Adipocyte (in vitro differentiated cells): ENCODE measurements around the gene KMT2B.
"Not testable (repeated sequence)": the region's sequence is repeated elsewhere in the genome, so short reads cannot be mapped to it uniquely, and the experiment has no call there.

Experiments
- DNase-seq: peaks from one replicate; pipeline ENCODE4 v3.0.0-alpha.2; 2015; ENCODE audit warnings: low read depth
- H3K27me3 ChIP-seq: replicated peaks from 2 replicates; pipeline ENCODE4 v1.7.0; 2013; ENCODE audit warnings: mild to moderate bottlenecking, low read length, moderate library complexity; ENCODE audit not compliant: control insufficient read depth, insufficient read depth
- H3K36me3 ChIP-seq: 2 replicates; pipeline ENCODE4 v1.7.0; 2013; ENCODE audit warnings: low read length, mild to moderate bottlenecking, moderate library complexity; ENCODE audit not compliant: control insufficient read depth, insufficient read depth, severe bottlenecking
- H3K4me1 ChIP-seq: 2 replicates; pipeline ENCODE4 v1.7.0; 2013; ENCODE audit warnings: mild to moderate bottlenecking, low read length, moderate library complexity; ENCODE audit not compliant: control insufficient read depth, insufficient read depth
- H3K4me3 ChIP-seq: 2 replicates; pipeline ENCODE4 v1.7.0; 2013; ENCODE audit warnings: mild to moderate bottlenecking, low read length, moderate library complexity
- H3K9ac ChIP-seq: 2 replicates; pipeline ENCODE4 v1.7.0; 2013; ENCODE audit warnings: mild to moderate bottlenecking, low read length, moderate library complexity
- H3K9me3 ChIP-seq: 2 replicates; pipeline ENCODE4 v1.7.0; 2013; ENCODE audit warnings: mild to moderate bottlenecking, low read length, moderate library complexity; ENCODE audit not compliant: control insufficient read depth

Gene KMT2B, protein sequence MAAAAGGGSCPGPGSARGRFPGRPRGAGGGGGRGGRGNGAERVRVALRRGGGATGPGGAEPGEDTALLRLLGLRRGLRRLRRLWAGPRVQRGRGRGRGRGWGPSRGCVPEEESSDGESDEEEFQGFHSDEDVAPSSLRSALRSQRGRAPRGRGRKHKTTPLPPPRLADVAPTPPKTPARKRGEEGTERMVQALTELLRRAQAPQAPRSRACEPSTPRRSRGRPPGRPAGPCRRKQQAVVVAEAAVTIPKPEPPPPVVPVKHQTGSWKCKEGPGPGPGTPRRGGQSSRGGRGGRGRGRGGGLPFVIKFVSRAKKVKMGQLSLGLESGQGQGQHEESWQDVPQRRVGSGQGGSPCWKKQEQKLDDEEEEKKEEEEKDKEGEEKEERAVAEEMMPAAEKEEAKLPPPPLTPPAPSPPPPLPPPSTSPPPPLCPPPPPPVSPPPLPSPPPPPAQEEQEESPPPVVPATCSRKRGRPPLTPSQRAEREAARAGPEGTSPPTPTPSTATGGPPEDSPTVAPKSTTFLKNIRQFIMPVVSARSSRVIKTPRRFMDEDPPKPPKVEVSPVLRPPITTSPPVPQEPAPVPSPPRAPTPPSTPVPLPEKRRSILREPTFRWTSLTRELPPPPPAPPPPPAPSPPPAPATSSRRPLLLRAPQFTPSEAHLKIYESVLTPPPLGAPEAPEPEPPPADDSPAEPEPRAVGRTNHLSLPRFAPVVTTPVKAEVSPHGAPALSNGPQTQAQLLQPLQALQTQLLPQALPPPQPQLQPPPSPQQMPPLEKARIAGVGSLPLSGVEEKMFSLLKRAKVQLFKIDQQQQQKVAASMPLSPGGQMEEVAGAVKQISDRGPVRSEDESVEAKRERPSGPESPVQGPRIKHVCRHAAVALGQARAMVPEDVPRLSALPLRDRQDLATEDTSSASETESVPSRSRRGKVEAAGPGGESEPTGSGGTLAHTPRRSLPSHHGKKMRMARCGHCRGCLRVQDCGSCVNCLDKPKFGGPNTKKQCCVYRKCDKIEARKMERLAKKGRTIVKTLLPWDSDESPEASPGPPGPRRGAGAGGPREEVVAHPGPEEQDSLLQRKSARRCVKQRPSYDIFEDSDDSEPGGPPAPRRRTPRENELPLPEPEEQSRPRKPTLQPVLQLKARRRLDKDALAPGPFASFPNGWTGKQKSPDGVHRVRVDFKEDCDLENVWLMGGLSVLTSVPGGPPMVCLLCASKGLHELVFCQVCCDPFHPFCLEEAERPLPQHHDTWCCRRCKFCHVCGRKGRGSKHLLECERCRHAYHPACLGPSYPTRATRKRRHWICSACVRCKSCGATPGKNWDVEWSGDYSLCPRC (N-terminal part only)

DNA sequence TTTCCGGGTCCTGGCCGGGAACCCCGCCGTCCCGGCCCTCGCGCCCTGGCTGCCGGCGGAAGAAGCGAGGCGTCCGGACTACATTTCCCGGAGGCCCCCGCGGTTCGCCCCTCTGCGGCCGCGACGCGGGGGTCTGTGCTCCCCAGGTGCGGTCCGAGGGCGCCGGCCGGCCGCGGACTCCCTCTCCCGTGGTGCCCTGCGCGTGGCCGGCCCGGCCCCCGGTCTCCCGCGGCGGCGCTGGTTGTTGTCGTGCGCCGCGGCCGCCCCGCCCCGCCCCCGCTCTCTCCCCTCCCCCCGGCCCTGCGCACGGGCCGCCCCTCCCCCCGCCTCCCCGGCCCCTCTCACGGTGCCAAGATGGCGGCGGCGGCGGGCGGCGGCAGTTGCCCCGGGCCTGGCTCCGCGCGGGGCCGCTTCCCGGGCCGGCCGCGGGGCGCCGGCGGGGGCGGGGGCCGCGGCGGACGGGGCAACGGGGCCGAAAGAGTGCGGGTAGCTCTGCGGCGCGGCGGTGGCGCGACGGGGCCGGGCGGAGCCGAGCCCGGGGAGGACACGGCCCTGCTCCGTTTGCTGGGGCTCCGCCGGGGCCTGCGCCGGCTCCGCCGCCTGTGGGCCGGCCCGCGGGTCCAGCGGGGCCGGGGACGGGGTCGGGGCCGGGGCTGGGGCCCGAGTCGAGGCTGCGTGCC, at the start of gene KMT2B:
TSS of gene KMT2B (plus strand) at position 339 of the 680 bp plus-strand sequence. CDS start at position 355, 16 bp downstream.
- no peaks in the 10 kb centered on the region for H3K27me3 ChIP-seq
- no peaks in the 10 kb centered on the region for H3K9me3 ChIP-seq
- peak; percentile 98 for DNase-seq
- peaks cover 24% of the 10 kb centered on the region for H3K36me3 ChIP-seq
- H3K9ac ChIP-seq, result peak within 1 kb of the TSS; percentile 94
- H3K4me3 ChIP-seq, result peak within 1 kb of the TSS; percentile 95
- H3K4me1 ChIP-seq, result peaks cover 25% of the 10 kb centered on the region

DNA sequence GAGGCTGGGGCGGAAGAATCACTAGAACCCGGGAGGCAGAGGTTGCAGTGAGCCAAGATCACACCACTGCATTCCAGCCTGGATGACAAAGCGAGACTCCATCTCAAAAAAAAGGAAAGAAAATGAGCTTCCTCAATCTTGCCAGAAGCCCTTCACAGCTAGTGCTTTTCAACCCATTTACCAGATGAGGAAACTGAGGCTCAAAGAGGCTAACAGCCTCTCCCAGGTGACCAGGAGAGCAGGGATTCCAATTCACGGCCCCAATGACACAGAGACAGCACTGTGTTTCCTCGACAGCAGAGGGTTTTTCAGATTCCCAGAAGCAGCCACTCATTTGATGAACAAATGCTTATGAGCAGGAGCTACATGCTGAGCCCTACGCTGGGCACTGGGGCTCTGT, 48.2 kb upstream of the KMT2B start:
- H3K27me3 ChIP-seq, result peaks cover 8% of the 10 kb centered on the region
- no peak overlapping the region for H3K9ac ChIP-seq
- H3K36me3 ChIP-seq, result no peaks in the 10 kb centered on the region
- H3K4me1 ChIP-seq, result peaks cover 5% of the 10 kb centered on the region
- H3K4me3 ChIP-seq, result no peak overlapping the region
- H3K9me3 ChIP-seq, result no peaks in the 10 kb centered on the region
- DNase-seq, result no peak

DNA sequence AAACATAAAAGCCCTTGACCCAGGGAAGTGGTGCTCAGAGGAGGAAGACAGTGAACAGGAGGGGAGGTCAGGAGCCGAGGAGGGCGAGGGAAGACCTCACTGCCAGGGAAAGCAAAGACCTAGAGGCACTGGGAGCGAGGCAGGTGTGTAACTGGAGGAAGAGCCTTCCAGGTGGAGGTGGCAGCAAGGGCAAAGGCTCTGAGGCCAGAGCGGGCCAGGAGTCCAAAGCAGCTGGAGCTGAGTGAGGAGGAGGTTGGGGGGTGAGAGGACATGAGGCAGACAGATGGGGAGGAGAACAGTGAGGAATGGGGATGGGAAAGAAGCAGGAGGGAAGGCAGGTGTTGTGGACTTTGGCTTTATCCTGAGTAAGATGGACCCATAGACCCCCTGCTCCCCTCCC, 47.8 kb upstream of the KMT2B start:
- DNase-seq, result no peak
- H3K36me3 ChIP-seq, result no peaks in the 10 kb centered on the region
- peaks cover 8% of the 10 kb centered on the region for H3K27me3 ChIP-seq
- peaks cover 5% of the 10 kb centered on the region for H3K4me1 ChIP-seq
- no peak overlapping the region for H3K9ac ChIP-seq
- H3K4me3 ChIP-seq, result no peak overlapping the region
- no peaks in the 10 kb centered on the region for H3K9me3 ChIP-seq

DNA sequence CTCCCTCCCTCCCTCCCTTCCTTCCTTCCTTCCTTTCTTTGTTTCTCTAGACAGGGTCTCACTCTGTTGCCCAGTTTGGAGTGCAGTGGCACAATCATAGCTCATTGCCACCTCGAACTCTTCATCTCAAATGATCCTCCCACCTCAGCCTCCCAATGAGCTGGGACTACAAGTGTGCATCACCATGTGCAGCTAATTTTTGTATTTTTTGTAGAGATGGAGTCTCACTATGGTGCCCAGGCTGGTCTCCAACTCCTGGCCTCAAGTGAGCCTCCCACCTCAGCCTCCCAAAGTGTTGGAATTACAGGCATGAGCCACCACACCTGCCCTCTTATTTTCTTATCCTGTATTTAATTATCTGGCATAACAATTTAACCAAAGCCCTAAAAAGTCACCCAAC, 47.1 kb upstream of the KMT2B start:
- Histone ChIP-seq H3K9me3 (no peaks in the 10 kb centered on the region), H3K4me1 (peaks cover 5% of the 10 kb centered on the region), H3K9ac (no peak overlapping the region), H3K27me3 (peaks cover 11% of the 10 kb centered on the region), H3K4me3 (no peak overlapping the region), H3K36me3 (no peaks in the 10 kb centered on the region)
- DNase-seq, result no peak

DNA sequence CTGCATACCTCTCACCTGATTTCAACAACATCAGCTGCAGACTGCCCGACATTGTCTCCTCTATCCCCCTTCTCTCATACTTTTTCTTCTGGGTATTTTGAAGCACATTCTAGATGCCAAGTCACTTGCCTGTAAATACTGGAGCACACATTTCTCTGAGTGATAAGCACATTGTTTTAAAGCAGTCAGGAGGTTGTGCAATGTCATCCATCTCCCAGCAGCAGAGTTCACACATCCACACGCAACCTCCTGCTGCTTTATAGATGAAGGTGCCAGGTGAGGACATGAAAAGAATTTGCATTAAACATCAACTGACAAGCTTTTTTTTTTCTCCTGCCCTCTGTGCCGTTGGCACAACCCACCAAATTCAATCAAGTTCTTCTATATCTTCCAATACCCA, 46.0 kb upstream of the KMT2B start:
- H3K9ac ChIP-seq, result no peak overlapping the region
- DNase-seq, result no peak
- H3K36me3 ChIP-seq, result no peaks in the 10 kb centered on the region
- peaks cover 5% of the 10 kb centered on the region for H3K4me1 ChIP-seq
- H3K9me3 ChIP-seq, result no peaks in the 10 kb centered on the region
- H3K4me3 ChIP-seq, result no peak overlapping the region
- peaks cover 16% of the 10 kb centered on the region for H3K27me3 ChIP-seq

DNA sequence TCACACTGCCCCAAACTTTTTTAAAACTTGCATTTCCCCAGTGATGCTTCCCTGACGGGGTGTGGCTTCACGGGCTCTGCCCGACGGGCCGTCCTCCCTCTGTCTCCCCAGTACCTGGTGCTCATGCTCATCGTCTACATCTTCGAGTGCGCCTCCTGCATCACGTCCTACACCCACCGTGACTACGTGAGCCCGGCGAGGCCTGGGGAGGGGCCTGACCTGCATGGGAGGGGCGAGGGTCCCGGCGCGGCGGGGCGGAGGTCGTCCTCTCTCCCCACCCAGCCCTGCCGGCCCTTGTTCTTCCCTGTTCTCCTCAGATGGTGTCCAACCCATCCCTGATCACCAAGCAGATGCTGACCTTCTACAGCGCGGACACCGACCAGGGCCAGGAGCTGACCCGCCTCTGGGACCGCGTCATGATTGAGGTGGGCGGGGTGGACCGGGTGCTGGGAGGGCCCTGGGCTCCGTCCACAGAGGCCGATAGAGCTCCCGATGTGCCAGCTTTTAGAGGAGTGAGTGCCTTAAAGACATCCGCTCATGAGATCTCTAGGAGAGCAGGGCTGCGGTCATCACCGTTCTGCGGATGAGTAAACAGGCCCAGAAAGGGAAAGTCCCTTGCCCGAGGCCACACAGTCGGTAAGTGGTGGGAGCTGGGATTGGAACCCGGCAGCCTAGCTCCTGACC, 44.5 kb upstream of the KMT2B start:
- no peaks in the 10 kb centered on the region for H3K9me3 ChIP-seq
- peak overlapping the region; percentile 56 for H3K9ac ChIP-seq
- H3K4me3 ChIP-seq, result peak overlapping the region; percentile 72
- H3K4me1 ChIP-seq, result peaks cover 5% of the 10 kb centered on the region
- H3K36me3 ChIP-seq, result no peaks in the 10 kb centered on the region
- peaks cover 21% of the 10 kb centered on the region for H3K27me3 ChIP-seq
- DNase-seq, result peak; percentile 76

- Histone ChIP-seq H3K9ac (no peak overlapping the region), H3K36me3 (no peaks in the 10 kb centered on the region), H3K4me3 (no peak overlapping the region), H3K9me3 (no peaks in the 10 kb centered on the region), H3K4me1 (peaks cover 5% of the 10 kb centered on the region), H3K27me3 (peaks cover 21% of the 10 kb centered on the region)
- DNase-seq, result no peak
These were observed 42.1 kb upstream of the KMT2B start for GRCh38 chr19:35675589-35676140.

DNA sequence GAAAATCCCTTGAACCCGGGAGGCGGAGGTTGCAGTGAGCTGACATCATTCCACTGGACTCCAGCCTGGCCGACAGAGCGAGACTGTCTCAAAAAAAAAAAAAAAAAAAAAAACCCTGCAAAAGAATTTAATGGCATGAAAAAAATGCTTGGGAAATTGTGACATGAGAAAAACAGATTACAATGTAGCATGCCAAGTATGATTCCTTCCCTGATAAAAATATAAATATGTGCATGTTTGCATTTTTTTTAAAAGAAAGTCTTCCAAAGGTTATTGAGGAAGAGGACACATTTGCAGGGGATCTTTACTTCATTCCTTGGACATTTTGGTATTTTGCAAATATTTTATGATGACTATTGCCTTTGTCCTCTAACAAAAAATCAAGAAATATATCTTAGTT, 28.0 kb upstream of the KMT2B start:
- no peaks in the 10 kb centered on the region for H3K36me3 ChIP-seq
- H3K4me1 ChIP-seq, result peaks cover 11% of the 10 kb centered on the region
- no peaks in the 10 kb centered on the region for H3K9me3 ChIP-seq
- peak overlapping the region; percentile 63 for H3K4me3 ChIP-seq
- DNase-seq, result peak; percentile 64
- peak overlapping the region; percentile 75 for H3K9ac ChIP-seq
- no peaks in the 10 kb centered on the region for H3K27me3 ChIP-seq

DNA sequence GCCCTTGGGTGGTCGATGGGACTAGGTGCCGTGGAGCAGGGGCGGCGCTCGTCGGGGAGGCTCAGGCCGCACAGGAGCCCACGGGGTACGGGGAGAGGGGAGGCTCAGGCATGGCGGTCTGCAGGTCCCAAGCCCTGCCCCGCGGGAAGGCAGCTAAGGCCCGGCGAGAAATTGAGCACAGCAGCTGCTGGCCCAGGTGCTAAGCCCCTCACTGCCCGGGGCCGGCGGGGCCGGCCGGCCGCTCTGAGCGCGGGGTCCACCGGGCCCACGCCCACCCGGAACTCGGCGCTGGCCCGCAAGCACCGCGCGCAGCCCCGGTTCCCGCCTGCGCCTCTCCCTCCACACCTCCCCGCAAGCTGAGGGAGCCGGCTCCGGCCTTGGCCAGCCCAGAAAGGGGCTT, 26.7 kb upstream of the KMT2B start:
- not testable (repeated sequence) for DNase-seq, H3K9me3 ChIP-seq, H3K9ac ChIP-seq, H3K27me3 ChIP-seq, H3K36me3 ChIP-seq, H3K4me3 ChIP-seq
- H3K4me1 ChIP-seq, result peaks cover 11% of the 10 kb centered on the region

DNA sequence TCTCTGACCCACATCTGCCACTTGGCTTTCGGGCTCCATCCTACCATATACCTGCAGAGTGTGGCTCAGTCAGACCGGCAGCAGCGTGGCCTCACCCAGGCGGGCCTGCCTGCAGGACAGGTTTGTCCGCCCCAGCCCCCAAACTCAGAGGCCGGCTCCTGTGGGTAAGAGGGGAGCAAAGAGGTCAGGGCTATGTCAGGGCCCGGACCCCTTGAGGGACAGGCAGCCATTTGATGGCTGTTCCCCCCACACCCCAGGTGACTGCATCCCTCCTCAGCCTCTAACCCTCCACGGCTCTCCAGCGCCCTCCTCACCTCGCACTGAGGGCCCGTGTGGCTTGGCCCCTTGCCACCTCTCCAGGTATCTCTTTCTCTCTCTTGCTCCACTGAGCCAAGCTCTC, 25.8 kb upstream of the KMT2B start:
- no peak for DNase-seq
- no peak overlapping the region for H3K4me3 ChIP-seq
- H3K36me3 ChIP-seq, result no peaks in the 10 kb centered on the region
- peaks cover 11% of the 10 kb centered on the region for H3K4me1 ChIP-seq
- no peaks in the 10 kb centered on the region for H3K27me3 ChIP-seq
- H3K9ac ChIP-seq, result no peak overlapping the region
- H3K9me3 ChIP-seq, result no peaks in the 10 kb centered on the region
